ENCODE data around the gene U2SURP.
A peak's percentile ranks its signal among the peaks of the same experiment; 100 is the strongest.
"Not testable (repeated sequence)": the region's sequence is repeated elsewhere in the genome, so short reads cannot be mapped to it uniquely, and the experiment has no call there.

Gene U2SURP

GRCh38 chr3:143073983-143074382 lies 72.6 kb downstream of the U2SURP start:
- not testable (repeated sequence) for DNase-seq

GRCh38 chr3:143078883-143079282 lies 77.5 kb downstream of the U2SURP start:
- DNase-seq, result no peak

GRCh38 chr3:143080196-143080595 lies 78.8 kb downstream of the U2SURP start:
- no peak for DNase-seq

DNA sequence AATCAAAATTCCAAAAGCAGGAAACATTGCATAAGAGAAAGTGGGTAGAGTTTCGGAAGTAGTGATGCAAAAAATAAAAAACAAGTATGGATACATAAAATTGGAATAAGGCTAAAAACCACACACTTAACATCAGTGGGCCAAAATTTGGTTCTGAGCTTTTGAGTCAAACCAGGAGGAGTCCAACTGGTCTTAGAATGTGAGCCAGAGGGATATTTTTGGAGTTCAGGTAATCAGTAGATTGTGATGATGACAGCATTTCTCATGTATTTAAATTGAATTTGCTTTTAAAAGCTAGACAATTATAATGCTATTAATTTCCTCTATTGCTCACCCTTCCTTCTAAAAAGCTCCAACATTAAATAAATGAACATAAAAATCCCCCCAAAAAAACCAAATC lies 80.0 kb downstream of the U2SURP start:
- DNase-seq, result no peak

DNA sequence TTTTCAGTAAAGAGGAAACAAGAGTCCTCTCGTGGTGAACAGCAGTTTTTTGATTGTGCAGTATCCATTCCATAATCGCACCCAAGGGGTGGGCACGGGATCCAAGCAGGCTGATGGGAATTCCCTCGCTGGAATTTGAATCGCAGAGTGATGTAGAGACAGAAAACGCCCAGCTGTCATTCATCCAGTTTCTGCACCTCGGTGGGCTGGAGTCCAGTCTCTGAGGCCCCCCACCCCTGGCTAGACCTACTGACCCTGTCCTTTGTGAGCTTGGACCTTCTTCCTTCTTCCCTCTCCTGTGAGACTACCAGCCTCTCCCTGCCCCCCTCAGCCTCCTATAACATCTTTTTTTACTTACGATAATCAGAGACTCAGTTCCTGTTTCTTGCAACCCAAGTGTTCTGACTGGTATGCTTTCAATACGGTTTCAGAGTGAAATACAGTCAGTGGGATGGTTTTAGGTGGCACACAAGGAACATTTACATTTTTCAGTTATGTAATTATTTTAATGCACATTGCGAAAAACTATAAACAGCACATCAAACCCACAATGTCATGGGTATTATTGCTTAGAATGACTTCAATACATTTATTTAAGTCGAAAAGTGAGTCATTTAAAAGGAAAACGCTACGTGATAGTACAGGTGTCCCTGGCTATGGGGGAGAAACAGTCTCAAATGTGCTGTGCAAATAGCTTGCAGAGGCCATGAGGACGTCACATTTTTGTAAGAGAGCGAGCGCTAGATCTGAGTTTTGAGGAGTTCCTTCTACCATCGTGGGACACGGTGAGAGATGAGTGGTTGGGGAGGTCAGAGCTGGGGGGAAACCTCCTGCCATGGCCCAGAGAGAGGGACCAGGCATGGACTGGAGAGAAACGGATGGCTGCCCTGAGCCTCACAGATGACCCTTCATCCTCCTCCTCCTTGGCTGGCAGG lies 80.7 kb downstream of the U2SURP start:
- DNase-seq, result peak in 1 of 2 donors; percentile 12

DNA sequence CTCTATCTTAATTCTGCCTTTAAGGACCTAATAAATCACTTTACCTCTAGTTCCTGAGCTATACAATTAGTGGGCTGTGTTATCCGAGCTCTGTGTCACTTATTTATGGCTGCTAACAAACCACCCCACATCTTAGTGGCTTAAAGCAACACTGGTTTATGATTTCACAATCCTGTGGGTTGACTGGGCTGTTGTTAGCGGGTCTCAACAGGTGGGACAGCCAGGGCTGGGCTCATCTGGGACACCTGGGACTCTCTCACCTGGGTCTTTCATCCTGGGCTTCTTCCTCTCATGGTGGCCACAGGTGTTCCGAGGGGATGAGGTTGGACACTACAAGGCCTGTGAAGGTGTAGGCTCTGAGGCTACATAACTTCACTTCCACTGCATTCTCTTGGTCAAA lies 82.4 kb downstream of the U2SURP start:
- DNase-seq, result no peak

DNA sequence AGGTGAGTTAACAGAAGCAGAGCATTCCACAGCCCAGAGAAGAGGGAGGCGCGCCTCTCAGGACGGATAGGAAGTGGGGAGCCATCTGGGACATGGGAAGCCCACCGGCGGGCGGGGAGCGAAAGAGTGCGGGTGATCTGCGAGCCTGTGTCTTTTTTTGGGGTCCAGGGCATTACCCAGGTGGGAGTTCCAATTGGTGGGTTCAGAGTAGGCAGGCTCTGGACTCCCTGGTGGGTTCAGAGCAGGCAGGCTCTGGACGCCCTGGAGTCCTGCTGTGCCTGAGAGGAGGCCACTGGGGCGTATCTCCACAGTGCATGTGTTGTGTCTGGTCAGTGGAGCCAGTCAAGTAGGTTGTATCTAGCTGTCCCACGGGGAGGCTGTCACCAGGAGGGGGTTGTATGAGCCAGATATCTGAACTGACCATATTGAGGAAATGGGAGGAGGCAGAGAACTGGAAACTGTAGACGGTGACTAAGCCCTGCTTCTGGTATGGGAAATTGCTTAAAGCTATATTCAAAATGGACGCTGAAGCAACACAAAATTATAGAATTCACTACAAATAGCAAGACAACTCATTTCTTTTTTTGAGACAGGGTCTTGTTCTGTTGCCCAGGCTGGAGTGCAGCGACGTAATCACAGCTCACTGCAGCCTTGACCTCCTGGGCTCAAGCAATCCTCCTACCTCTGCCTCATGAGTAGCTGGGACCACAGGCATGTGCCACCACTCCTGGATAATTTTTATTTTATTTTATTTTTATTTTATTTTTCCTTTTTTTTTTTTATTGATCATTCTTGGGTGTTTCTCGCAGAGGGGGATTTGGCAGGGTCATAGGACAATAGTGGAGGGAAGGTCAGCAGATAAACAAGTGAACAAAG lies 83.7 kb downstream of the U2SURP start:
- DNase-seq, result no peak

GRCh38 chr3:143088835-143089234 lies 87.5 kb downstream of the U2SURP start:
- DNase-seq, result no peak

DNA sequence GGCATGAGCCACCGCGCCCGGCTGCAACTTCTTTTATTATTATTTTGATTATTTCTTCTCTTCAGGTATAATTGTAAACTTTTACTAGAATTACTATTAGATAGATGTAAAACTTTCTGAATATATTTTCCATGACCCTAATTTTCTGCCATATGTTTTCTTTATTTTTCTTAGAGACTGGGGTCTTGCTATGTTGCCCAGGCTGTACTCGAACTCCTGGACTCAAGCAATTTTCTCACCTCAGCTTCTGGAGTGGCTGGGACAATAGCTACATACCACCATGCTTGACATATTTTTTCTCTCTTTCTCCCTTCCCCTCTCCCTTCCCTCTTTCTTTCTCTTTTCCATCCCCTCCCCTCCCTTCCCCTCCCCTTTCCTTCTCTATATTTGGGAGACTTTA lies 88.6 kb downstream of the U2SURP start:
- no peak for DNase-seq

GRCh38 chr3:143090486-143090885 lies 89.1 kb downstream of the U2SURP start:
- no peak for DNase-seq

DNA sequence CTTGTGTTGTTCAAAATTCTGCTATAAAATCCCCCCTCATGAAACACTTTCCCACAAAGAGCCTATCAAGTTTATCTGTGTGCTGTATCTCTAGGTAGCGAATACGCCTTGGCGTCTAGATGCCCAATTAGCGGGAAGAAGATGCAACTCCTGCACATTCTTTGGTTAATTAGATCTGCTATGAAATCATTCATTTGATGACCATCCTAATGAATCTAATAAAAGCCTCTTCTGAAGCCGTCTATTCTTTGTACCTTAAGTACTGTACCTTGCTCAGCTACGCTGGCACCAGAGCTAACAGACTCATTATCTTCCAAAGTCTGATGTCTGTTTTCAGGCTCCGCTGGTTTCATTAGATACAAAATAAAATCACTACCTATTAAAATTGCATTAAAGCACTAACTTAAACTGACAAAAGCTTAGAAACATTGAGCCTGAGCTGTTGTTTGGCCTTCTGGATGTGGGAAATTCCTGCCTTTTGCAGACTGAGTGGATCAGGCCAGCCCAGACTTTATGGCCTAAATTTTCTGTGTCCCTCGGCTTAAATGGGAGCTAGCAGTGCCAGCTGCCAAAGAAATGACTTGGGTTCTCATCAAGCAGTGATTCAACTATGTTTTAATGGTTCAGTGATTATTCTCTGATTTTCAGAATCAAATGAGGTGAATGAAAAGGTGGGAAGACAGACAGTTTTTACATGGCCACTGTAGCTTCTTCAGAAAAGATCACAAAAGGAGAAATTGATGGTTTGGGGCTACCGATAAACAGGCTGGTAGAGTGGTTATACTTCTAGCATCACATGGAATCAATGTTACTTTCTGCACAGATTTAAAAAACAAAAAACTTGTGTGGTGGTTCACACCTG lies 89.8 kb downstream of the U2SURP start:
- DNase-seq, result no peak

- no peak for DNase-seq
Observed at GRCh38 chr3:143092191-143092590, 90.8 kb downstream of the U2SURP start.

- DNase-seq, result no peak
Observed at GRCh38 chr3:143095813-143096212, 94.4 kb downstream of the U2SURP start.

GRCh38 chr3:143098032-143098764 lies 96.8 kb downstream of the U2SURP start:
- DNase-seq, result no peak

DNA sequence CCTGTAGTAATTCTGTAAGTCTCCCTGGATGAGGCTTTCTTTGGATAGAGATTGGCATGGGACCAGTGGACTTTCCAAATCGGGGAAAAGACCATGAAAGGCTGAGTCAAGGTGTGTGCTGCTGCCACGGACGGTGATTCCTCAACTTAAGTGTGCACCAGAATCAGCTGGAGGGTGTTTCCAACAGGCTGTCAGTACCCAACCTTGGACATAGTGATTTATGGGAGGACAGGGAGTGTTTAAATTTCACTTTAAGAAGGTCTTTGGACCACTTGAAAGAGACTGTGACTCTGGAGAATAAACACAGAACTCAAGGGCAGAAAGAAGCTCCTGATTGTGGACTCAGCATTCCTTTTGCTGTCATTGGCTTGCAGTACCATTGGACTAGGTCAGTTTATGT lies 97.8 kb downstream of the U2SURP start:
- no peak for DNase-seq

DNA sequence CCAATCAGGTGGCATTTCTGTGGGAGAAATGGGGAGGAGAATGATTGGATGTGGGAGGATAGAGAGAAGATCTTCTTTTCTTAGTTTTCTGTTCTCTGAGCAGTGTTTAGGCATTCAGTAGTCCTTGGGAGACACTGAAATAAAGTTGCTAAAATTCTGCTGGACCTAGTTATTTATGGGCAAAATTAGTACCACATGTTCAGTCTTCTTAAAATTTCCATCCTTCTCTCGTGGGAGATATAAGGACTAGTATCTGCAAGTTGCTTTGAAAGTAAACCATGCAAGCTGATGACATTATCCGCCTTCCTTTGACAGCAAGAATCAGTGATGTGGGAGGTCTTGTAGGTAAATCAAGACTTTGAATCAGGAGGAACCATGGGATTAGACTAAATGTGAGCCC lies 98.3 kb downstream of the U2SURP start:
- no peak for DNase-seq

DNA sequence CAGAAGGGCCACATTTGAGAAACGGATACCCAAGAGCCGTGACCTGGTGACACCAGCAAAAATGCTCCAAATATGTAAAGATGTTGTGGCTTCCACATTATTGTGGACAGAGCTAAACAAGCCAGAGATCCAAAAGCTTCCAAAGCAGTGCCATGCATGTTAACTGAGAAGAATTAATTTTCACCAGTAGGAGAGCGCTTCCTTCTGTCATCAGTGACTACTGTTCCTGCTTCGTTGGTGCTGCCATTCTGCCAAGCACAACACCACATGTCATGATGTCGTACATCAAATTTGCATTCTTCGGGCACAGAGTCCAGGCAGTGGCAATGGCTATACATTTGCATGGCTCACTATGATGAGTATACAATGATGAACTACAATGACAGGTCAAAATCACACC lies 99.1 kb downstream of the U2SURP start:
- DNase-seq, result no peak

DNA sequence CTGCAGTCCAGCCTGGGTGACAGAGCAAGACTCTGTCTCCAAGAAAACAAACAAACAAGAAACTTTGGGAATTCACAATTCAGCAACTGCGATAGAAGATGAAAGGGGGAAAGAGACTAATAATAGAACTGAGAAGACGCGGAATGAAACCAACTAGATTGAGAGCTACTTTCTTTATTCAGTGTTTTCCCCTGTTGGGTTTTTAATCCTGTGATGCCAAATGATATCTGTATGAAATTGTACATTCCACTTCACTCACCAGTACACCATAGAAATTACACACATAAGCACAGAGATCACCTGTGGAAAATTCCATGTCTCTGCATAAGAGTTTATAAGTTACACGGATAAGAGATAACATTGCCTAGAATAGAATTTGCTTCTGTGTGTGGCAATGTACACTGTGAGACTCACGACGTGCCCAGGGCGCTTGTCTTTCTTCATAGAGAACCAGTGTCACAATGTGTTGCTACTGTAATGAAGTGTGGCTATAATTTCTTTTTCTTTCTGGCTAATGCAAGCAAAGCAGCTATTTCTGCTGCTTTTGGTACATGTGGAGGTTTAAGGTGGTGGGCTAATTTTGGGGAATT lies 100.5 kb downstream of the U2SURP start:
- no peak for DNase-seq

DNA sequence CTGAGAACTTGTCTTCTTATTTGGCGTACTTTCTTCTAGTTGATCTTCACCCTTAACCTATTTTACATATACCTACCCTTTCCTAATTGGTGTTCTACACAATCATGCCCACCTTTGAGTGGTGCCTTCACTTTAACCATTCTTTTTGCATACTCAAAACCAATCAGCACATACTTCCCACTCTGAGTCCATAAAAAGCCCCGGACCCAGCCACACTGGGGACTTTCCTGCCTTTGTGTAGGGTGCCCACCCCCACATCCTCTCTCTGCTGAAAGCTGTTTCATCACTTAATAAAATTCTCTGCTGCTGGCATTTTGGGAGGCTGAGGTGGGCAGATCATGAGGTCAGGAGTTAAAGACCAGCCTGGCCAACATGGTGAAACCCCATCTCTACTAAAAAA lies 102.3 kb downstream of the U2SURP start:
- DNase-seq, result no peak

DNA sequence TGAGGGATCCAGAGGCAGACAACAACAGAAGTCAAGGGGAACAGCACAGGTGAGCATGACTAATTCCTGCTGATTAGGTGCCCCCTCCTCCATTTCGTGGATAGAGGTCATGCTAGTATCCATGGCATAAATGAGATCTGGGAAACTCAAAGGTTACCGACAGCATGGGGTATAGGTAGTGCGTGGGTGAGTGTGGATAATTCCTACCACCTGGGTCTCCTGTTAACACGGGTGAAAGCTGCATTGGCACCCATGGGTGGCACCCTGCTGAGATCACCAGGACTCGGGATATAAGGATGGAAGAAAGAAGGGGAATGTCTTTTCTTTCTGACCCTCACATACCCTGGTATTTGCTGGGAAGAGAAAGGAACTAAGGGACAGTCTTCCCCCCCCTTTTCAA lies 103.8 kb downstream of the U2SURP start:
- no peak for DNase-seq

DNA sequence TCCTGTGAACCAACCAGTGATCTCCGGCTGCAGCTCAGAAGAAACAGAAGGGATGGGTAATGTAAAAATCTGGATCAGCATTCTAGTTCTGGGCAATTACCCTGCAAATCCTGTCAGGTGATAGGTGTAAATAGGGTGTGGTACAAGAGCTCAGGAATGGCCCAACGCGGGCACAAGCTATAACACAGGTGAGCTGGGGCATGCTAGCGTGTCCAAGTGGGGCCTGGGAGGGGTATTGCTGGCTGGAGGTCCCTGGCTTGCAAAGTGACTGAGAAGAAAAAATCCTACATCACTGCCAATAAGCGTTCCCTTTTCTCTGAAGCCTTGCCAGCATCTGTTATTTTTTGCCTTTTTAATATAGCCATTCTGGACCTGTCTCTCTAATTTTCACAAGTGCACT lies 108.5 kb downstream of the U2SURP start:
- DNase-seq, result no peak

Measured in stimulated activated CD4-positive, alpha-beta T cell treated with anti-CD3 and anti-CD28 coated beads, Interleukin-2, amount 100 ng/mL, for 48 hours (primary cell).